ENCODE results near the gene KCNQ4. TPM values are rescaled to one million over a fixed set of nuclear protein-coding genes. Genes with fewer than 3 reads are reported as not detected.

KCNQ4 gene
- total and polyA plus RNA-seq, 2 of the 13 experiments (the other 11 are each of a cell fraction or from before 2014, with no cell fraction given): 0.02 to 0.09 TPM

GRCh38 chr1:40856116-40856515 is 72.5 kb downstream of the KCNQ4 start:
- no peak for DNase-seq (ENCODE audit: low spot score)
- CTCF ChIA-PET (ENCODE audit: low intra/inter-chr PET ratio, low total read pairs): no interaction called here
- Histone ChIP-seq H4K20me1 (ENCODE audit: insufficient read depth, low read length) (no peaks in the 10 kb centered on the region), H2AFZ (ENCODE audit: low read length) (no peak overlapping the region), H3K4me1 (ENCODE audit: insufficient read depth, low read length) (peaks cover 9% of the 10 kb centered on the region), H3K79me2 (ENCODE audit: insufficient read depth, low read length) (no peaks in the 10 kb centered on the region), H3K4me2 (ENCODE audit: low read depth, low read length) (no peak overlapping the region), H3K27me3 (ENCODE audit: control insufficient read depth in 1 of 2, insufficient read depth in 2 of 2, low read length in 2 of 2) (peaks cover 5 to 60% of the 10 kb centered on the region in 2 experiments; a peak in 4 of 5 replicates), H3K9ac (ENCODE audit: insufficient read depth, low read depth, low read length) (no peak overlapping the region), H3K27ac (ENCODE audit: extremely low read length, insufficient read depth, low read length) (no peak overlapping the region), H3K4me3 (replicated peaks in 1 of 3; ENCODE audit: insufficient read depth in 1 of 3, low read depth in 2 of 3, low read length in 3 of 3) (no peak overlapping the region), H3K36me3 (replicated peaks in 1 of 2; ENCODE audit: control insufficient read depth in 1 of 2, insufficient read depth in 2 of 2, low read length in 2 of 2) (no peaks in the 10 kb centered on the region), H3K9me3 (ENCODE audit: low read length) (no peaks in the 10 kb centered on the region)
- TF ChIP-seq ZFP37 (CRISPR knock-in tag; IDR thresholded peaks at IDR 0.05; ENCODE audit: borderline replicate concordance) (no peak), ZNF772 (CRISPR knock-in tag; IDR thresholded peaks at IDR 0.05) (no peak), MZF1 (CRISPR knock-in tag; IDR thresholded peaks at IDR 0.05; ENCODE audit: borderline replicate concordance) (no peak), TERF1 (CRISPR knock-in tag; IDR thresholded peaks at IDR 0.05) (no peak), SALL2 (CRISPR knock-in tag; IDR thresholded peaks at IDR 0.05) (no peak), ZKSCAN5 (CRISPR knock-in tag; IDR thresholded peaks at IDR 0.05) (no peak), XBP1 (CRISPR knock-in tag; IDR thresholded peaks at IDR 0.05) (no peak), PTBP1 (IDR thresholded peaks at IDR 0.05; ENCODE audit: low read depth, low read length, poor library complexity, severe bottlenecking) (no peak), NKX3-1 (CRISPR knock-in tag; IDR thresholded peaks at IDR 0.05) (no peak), ZNF709 (CRISPR knock-in tag; IDR thresholded peaks at IDR 0.05) (no peak), NFRKB (IDR thresholded peaks at IDR 0.05) (no peak), ZGPAT (CRISPR knock-in tag; IDR thresholded peaks at IDR 0.05) (no peak), RXRA (CRISPR knock-in tag; IDR thresholded peaks at IDR 0.05) (no peak), PLSCR1 (CRISPR knock-in tag; IDR thresholded peaks at IDR 0.05; ENCODE audit: borderline replicate concordance) (no peak)
- TF ChIP-seq, protein P1, sequence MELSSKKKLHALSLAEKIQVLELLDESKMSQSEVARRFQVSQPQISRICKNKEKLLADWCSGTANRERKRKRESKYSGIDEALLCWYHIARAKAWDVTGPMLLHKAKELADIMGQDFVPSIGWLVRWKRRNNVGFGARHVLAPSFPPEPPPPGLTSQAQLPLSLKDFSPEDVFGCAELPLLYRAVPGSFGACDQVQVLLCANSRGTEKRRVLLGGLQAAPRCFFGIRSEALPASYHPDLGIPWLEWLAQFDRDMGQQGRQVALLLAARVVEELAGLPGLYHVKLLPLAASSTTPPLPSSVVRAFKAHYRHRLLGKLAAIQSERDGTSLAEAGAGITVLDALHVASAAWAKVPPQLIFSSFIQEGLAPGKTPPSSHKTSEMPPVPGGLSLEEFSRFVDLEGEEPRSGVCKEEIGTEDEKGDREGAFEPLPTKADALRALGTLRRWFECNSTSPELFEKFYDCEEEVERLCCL (CRISPR knock-in tag; IDR thresholded peaks at IDR 0.05; ENCODE audit: borderline replicate concordance): no peak
- TF ChIP-seq, protein P2, sequence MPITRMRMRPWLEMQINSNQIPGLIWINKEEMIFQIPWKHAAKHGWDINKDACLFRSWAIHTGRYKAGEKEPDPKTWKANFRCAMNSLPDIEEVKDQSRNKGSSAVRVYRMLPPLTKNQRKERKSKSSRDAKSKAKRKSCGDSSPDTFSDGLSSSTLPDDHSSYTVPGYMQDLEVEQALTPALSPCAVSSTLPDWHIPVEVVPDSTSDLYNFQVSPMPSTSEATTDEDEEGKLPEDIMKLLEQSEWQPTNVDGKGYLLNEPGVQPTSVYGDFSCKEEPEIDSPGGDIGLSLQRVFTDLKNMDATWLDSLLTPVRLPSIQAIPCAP (CRISPR knock-in tag; IDR thresholded peaks at IDR 0.05; ENCODE audit: low read depth): no peak
- no TSS peak for BruUV-seq (replicated peaks)
- 50% methylated on average over 3 of the region's 3 CpGs for WGBS (ENCODE audit: low lambda C conversion rate)
- in situ Hi-C loops (cut with HindIII; ENCODE audit: extremely low pct_ligation_motif_present, low pct_unique_long_range_greater_than_20kb) (no loop called here), intact Hi-C loops (cut with micrococcal nuclease; ENCODE audit: unreplicated experiment) (no loop called here)
- POLR2A ChIA-PET: no interaction called here
- FAIRE-seq: no peak
- no peak for ATAC-seq

Measured in HepG2 (cell line).